BJ (cell line): ENCODE data around the gene LYRM7. TPM values are rescaled to one million over a fixed set of nuclear protein-coding genes. Genes with fewer than 3 reads are reported as not detected.
A peak's percentile ranks its signal among the peaks of the same experiment; 100 is the strongest.
"Not testable (repeated sequence)": the region's sequence is repeated elsewhere in the genome, so short reads cannot be mapped to it uniquely, and the experiment has no call there.

Source experiments
- CTCF ChIA-PET: fragments of 350-600 bp; formaldehyde crosslinking; extraction: SDS; loops from one replicate; lab custom pipeline; 2021; ENCODE audit warnings: antibody characterized with exemption, inconsistent platforms; lab: Yijun Ruan, JAX
- POLR2A ChIA-PET: fragments of 300-600 bp; sonication (Branson Sonifier 250); formaldehyde crosslinking; extraction: SDS; loops from one replicate; lab custom pipeline; 2021; ENCODE audit warnings: antibody characterized with exemption; lab: Charles Lee
- DNase-seq: peaks from one replicate; pipeline ENCODE4 v3.0.0-alpha.2; 2011; ENCODE audit warnings: low read depth
- H3K27me3 ChIP-seq: 2 replicates; pipeline ENCODE4 v1.6.0; 2011; ENCODE audit warnings: low read length; ENCODE audit not compliant: control insufficient read depth, insufficient read depth
- H3K36me3 ChIP-seq: 2 replicates; pipeline ENCODE4 v1.5.1; 2011; ENCODE audit warnings: low read length; ENCODE audit not compliant: control insufficient read depth, insufficient read depth
- H3K4me3 ChIP-seq: 2 replicates; pipeline ENCODE4 v1.5.1; 2011; ENCODE audit warnings: low read depth, mild to moderate bottlenecking, control low read depth, low read length
- polyA minus RNA-seq: library from RNA; depleted of rRNA, polyadenylated mRNA; stranded (reverse); fragments of >200 nt; gene quantifications from 2 replicates; pipeline ENCODE4 v1.2.3, GENCODE V29; 2011; rRNA and poly(A)+ RNA removed
- polyA plus RNA-seq: library from polyadenylated mRNA; depleted of rRNA; stranded (reverse); fragments of >200 nt; gene quantifications from 2 replicates; pipeline ENCODE4 v1.2.3, GENCODE V29; 2011; rRNA removed
- TF ChIP-seq, protein P1 (sequence below): IDR thresholded peaks from 2 replicates; pipeline ENCODE4 v1.5.1; 2011; ENCODE audit warnings: low read depth, mild to moderate bottlenecking, control low read depth, inconsistent platforms, low read length, moderate library complexity; ENCODE audit not compliant: insufficient read depth

Gene LYRM7
- polyA plus RNA-seq (1.6 and 3.2 TPM in 2 replicates), polyA minus RNA-seq (0.62 and 0.67 TPM in 2 replicates)

DNA sequence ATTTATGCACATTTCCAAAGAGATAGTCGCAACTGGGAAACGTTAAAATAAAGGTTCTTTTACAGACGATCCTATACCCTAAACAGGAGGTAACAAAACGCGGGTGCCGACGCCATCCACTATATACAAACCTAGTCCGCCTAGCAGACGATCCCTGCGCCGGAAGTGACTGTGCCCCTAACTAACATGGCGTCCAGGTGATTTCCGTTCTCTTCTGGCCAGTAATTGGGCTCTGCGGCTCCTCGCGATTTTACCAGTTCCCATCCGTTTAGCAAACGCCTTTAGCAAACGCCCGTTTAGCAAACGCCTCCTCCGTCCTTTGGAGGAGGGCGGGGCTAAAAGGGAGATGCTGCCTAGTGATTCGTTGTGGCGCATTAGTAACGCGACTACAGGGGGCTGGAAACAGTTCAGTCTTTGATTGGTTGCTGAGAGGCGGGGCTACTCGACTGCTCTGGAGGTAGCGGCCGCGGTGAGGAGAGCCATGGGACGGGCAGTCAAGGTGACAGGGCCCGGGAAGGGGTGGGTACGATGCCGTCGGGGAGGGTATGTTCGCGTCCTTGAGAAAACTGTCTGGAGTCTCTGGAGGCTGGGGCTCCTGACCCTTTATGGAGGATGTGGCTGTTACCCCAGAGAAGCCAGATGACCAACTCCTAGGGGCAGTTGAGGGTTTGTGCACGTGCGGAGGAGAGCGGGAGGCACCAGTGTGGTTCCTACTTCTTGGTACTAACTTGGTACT lies at the start of gene LYRM7:
Gene LYRM7 (plus strand): TSS at position 405 of the 736 bp plus-strand sequence. CDS start 77 bp downstream, at position 482.
- Histone ChIP-seq H3K4me3 (peak within 1 kb of the TSS; percentile 60), H3K27me3 (no peaks in the 10 kb centered on the region), H3K36me3 (no peaks in the 10 kb centered on the region)
- ChIA-PET CTCF (interaction anchor here (1.3 kb wide), 1 partner anchor 23 kb away, joined by 3 read pairs; no protein-coding TSS in a partner anchor), POLR2A (no interaction called here)
- DNase-seq: peak; percentile 97
- TF ChIP-seq, protein P1, sequence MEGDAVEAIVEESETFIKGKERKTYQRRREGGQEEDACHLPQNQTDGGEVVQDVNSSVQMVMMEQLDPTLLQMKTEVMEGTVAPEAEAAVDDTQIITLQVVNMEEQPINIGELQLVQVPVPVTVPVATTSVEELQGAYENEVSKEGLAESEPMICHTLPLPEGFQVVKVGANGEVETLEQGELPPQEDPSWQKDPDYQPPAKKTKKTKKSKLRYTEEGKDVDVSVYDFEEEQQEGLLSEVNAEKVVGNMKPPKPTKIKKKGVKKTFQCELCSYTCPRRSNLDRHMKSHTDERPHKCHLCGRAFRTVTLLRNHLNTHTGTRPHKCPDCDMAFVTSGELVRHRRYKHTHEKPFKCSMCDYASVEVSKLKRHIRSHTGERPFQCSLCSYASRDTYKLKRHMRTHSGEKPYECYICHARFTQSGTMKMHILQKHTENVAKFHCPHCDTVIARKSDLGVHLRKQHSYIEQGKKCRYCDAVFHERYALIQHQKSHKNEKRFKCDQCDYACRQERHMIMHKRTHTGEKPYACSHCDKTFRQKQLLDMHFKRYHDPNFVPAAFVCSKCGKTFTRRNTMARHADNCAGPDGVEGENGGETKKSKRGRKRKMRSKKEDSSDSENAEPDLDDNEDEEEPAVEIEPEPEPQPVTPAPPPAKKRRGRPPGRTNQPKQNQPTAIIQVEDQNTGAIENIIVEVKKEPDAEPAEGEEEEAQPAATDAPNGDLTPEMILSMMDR: peak; percentile 12; the same call in 1 of the 2 replicates

DNA sequence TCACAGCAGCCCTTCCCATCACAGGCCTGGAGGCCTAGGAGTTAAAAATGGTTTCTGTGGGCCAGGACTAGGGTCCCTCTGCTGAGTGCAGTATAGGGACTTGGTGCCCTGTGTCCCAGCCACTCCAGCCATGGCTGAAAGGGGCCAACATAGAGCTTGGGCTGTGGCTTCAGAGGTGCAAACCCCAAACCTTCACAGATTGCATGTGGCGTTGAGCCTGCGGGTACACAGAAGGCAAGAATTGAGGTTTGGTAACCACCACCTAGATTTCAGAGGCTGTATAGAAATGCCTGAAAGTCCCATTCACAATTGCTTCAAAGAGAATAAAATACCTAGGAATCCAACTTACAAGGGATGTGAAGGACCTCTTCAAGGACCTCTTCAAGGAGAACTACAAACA lies 43.5 kb upstream of the LYRM7 start:
- CTCF ChIA-PET: not testable (repeated sequence)

DNA sequence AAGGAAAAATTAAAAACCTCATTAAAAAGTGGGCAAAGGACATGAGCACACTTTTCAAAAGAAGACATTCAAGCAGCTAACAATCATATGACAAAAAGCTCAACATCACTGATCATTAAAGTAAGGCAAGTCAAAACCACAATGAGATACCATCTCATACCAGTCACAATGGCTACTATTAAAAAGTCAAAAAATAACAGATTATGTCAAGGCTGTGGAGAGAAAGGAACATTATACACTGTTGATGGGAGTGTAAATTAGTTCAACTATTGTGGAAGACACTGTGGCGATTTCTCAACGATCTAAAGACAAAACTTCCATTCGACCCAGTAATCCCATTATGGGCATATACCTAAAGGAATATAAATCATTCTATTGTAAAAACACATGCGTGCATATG lies 41.4 kb upstream of the LYRM7 start:
- ChIA-PET CTCF (no interaction called here), POLR2A (no interaction called here)
- Histone ChIP-seq H3K36me3 (no peaks in the 10 kb centered on the region), H3K27me3 (no peaks in the 10 kb centered on the region), H3K4me3 (no peak overlapping the region)
- TF ChIP-seq, protein P1: no peak
- DNase-seq: no peak

More for the DNA sequence above, 43.5 kb upstream of the LYRM7 start:
- DNase-seq, H3K36me3 ChIP-seq, H3K27me3 ChIP-seq, H3K4me3 ChIP-seq, POLR2A ChIA-PET: not testable (repeated sequence)

DNA sequence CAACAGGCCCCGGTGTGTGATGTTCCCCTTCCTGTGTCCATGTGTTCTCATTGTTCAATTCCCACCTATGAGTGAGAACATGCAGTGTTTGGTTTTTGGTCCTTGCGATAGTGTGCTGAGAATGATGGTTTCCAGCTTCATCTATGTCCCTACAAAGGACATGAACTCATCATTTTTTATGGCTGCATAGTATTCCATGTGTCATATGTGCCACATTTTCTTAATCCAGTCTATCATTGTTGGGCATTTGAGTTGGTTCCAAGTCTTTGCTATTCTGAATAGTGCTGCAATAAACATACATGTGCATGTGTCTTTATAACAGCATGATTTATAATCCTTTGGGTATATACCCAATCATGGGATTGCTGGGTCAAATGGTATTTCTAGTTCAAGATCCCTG lies 37.7 kb upstream of the LYRM7 start:
- DNase-seq, H3K27me3 ChIP-seq, POLR2A ChIA-PET, H3K4me3 ChIP-seq, H3K36me3 ChIP-seq, CTCF ChIA-PET: not testable (repeated sequence)

DNA sequence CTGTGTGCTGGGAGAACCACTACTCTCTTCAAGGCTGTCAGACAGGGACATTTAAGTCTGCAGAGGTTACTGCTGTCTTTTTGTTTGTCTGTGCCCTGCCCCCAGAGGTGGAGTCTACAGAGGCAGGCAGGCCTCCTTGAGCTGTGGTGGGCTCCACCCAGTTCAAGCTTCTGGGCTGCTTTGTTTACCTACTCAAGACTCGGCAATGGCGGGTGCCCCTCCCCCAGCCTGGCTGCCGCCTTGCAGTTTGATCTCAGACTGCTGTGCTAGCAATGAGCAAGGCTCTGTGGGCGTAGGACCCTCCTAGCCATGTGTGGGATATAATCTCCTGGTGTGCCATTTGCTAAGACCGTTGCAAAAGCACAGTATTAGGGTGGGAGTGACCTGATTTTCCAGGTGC lies 32.3 kb upstream of the LYRM7 start:
- CTCF ChIA-PET, POLR2A ChIA-PET: not testable (repeated sequence)

DNA sequence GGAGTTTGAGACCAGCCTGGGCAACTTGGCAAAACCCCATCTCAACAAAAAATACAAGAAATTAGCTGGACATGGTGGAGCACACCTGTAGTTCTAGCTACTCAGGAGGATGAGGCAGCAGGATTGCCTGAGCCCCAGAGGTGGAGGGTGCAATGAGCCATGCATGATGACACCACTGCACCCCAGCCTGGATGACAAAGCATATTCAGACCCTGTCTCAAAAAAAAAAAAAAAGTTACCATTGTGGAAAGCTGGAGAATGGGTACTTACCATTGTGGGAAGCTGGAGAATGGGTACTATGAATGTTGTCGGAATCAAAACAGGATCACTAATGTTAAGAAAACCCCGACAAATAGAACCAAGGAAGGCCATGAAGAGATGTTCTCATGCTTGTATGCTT lies 31.4 kb upstream of the LYRM7 start:
- H3K27me3 ChIP-seq: no peaks in the 10 kb centered on the region
- POLR2A ChIA-PET: no interaction called here
- TF ChIP-seq, protein P1: no peak
- no peak for DNase-seq
- no peak overlapping the region for H3K4me3 ChIP-seq
- CTCF ChIA-PET: no interaction called here
- no peaks in the 10 kb centered on the region for H3K36me3 ChIP-seq

More for the DNA sequence above, 32.3 kb upstream of the LYRM7 start:
- DNase-seq, H3K4me3 ChIP-seq, H3K27me3 ChIP-seq, H3K36me3 ChIP-seq: not testable (repeated sequence)
